ENCODE results near the gene GABRG3.

- TF ChIP-seq POLR2AphosphoS5 (IDR thresholded peaks at IDR 0.05; ENCODE audit: low read depth, low read length) (no peak), TAF1 (IDR thresholded peaks at IDR 0.05; ENCODE audit: borderline replicate concordance, insufficient read depth, low read length) (no peak), REST (IDR thresholded peaks at IDR 0.05; ENCODE audit: insufficient read depth in 1 of 2, low read depth in 2 of 2, low read length in 2 of 2) (no peak), SIN3A (IDR thresholded peaks at IDR 0.05; ENCODE audit: borderline replicate concordance, insufficient read depth, low read length) (no peak)
Measured at GRCh38 chr15:26939398-26939797, 31.6 kb upstream of the GABRG3 start.

All from PFSK-1 (cell line).